GM19240 (cell line): ENCODE data around the gene KRTAP12-1.

Experiments
- DNase-seq: peaks from one replicate; pipeline ENCODE4 v3.0.0; 2011; ENCODE audit warnings: low spot score; ENCODE audit not compliant: insufficient read length

Gene KRTAP12-1

GRCh38 chr21:44681861-44682579, at the start of gene KRTAP12-1:
KRTAP12-1 (minus strand) TSS chr21:44682163; CDS start chr21:44682123, 40 bp downstream.
- DNase-seq = no peak

GRCh38 chr21:44730951-44731579, 49.1 kb upstream of the KRTAP12-1 start:
- no peak for DNase-seq

- no peak for DNase-seq
Measured at GRCh38 chr21:44730028-44730395, 48.0 kb upstream of the KRTAP12-1 start.

GRCh38 chr21:44729336-44730027, 47.5 kb upstream of the KRTAP12-1 start:
- DNase-seq = no peak

GRCh38 chr21:44728716-44729115, 46.8 kb upstream of the KRTAP12-1 start:
- no peak for DNase-seq

- no peak for DNase-seq
Measured at GRCh38 chr21:44727757-44728156, 45.8 kb upstream of the KRTAP12-1 start.

GRCh38 chr21:44727321-44727720, 45.4 kb upstream of the KRTAP12-1 start:
- DNase-seq = no peak

- DNase-seq = no peak
Measured at GRCh38 chr21:44726826-44727225, 44.9 kb upstream of the KRTAP12-1 start.

GRCh38 chr21:44724926-44725325, 43.0 kb upstream of the KRTAP12-1 start:
- DNase-seq = no peak

- no peak for DNase-seq
Measured at GRCh38 chr21:44724196-44724595, 42.2 kb upstream of the KRTAP12-1 start.

GRCh38 chr21:44723177-44724131, 41.5 kb upstream of the KRTAP12-1 start:
- no peak for DNase-seq

- DNase-seq = no peak
Measured at GRCh38 chr21:44722731-44723130, 40.8 kb upstream of the KRTAP12-1 start.

- no peak for DNase-seq
Measured at GRCh38 chr21:44720170-44720569, 38.2 kb upstream of the KRTAP12-1 start.

GRCh38 chr21:44718571-44718970, 36.6 kb upstream of the KRTAP12-1 start:
- DNase-seq = no peak

- DNase-seq = no peak
Measured at GRCh38 chr21:44718093-44718492, 36.1 kb upstream of the KRTAP12-1 start.

- no peak for DNase-seq
Measured at GRCh38 chr21:44716984-44717383, 35.0 kb upstream of the KRTAP12-1 start.

- DNase-seq = no peak
Measured at GRCh38 chr21:44714905-44715304, 32.9 kb upstream of the KRTAP12-1 start.

- no peak for DNase-seq
Measured at GRCh38 chr21:44713846-44714245, 31.9 kb upstream of the KRTAP12-1 start.

- DNase-seq = no peak
Measured at GRCh38 chr21:44713130-44713529, 31.2 kb upstream of the KRTAP12-1 start.

- DNase-seq = no peak
Measured at GRCh38 chr21:44712203-44713028, 30.5 kb upstream of the KRTAP12-1 start.
